ENCODE measurements around the gene ZNF182.
A peak's percentile ranks its signal among the peaks of the same experiment; 100 is the strongest.
"Not testable (repeated sequence)": the region's sequence is repeated elsewhere in the genome, so short reads cannot be mapped to it uniquely, and the experiment has no call there.

Gene ZNF182

GRCh38 chrX:47991263-47992094, 12.3 kb downstream of the ZNF182 start:
- TF ChIP-seq, protein P1, sequence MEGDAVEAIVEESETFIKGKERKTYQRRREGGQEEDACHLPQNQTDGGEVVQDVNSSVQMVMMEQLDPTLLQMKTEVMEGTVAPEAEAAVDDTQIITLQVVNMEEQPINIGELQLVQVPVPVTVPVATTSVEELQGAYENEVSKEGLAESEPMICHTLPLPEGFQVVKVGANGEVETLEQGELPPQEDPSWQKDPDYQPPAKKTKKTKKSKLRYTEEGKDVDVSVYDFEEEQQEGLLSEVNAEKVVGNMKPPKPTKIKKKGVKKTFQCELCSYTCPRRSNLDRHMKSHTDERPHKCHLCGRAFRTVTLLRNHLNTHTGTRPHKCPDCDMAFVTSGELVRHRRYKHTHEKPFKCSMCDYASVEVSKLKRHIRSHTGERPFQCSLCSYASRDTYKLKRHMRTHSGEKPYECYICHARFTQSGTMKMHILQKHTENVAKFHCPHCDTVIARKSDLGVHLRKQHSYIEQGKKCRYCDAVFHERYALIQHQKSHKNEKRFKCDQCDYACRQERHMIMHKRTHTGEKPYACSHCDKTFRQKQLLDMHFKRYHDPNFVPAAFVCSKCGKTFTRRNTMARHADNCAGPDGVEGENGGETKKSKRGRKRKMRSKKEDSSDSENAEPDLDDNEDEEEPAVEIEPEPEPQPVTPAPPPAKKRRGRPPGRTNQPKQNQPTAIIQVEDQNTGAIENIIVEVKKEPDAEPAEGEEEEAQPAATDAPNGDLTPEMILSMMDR (IDR thresholded peaks at IDR 0.05; ENCODE audit: low read depth, low read length, missing control alignments): no peak
- in situ Hi-C loops (cut with HindIII; ENCODE audit: low sequenced_read_pairs): no loop called here
- H3K4me3 ChIP-seq (ENCODE audit: low read depth, low read length): no peak overlapping the region
- peak; percentile 22 for DNase-seq (ENCODE audit: low read depth)

DNA sequence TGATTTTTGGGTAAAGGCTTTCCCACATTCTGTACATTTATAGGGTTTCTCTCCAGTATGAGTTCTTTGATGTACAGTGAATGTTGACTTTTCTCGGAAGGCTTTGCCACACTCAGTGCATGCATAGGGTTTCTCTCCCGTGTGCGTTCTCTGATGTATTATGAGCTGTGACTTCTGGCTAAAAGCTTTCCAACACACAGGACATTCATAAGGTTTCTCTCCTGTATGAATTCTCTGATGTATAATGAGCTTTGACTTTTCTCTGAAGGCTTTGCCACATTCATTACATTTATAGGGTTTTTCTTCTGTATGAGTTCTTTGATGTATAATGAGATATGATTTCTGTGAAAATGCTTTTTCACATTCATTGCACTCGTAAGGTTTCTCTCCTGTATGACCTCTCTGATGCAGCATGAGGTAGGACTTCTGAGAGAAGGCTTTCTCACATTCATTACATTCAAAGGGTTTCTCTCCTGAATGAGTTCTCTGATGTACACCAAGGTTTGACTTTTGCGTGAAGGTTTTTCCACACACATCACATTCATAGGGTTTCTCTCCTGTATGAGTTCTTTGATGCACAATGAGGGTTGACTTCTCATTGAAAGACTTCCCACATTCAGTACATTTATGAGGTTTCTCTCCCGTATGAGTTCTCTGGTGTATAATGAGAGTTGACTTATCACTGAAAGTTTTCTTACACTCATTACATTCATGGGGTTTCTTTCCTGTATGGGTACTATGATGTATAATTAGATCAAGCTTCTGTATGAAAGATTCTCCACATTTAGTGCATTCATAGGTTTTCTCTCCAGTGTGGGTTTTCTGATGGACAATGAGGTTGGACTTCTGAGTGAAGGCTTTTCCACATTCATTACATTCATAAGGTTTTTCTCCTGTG, 27.3 kb downstream of the ZNF182 start:
- no peak for DNase-seq (ENCODE audit: low read depth)
- H3K4me3 ChIP-seq (ENCODE audit: low read depth, low read length): no peak overlapping the region
- in situ Hi-C loops (cut with HindIII; ENCODE audit: low sequenced_read_pairs): no loop called here
- TF ChIP-seq, protein P1 (IDR thresholded peaks at IDR 0.05; ENCODE audit: low read depth, low read length, missing control alignments): no peak

GRCh38 chrX:47973235-47973634, 30.6 kb downstream of the ZNF182 start:
- in situ Hi-C loops (cut with HindIII; ENCODE audit: low sequenced_read_pairs): no loop called here
- TF ChIP-seq, protein P1 (IDR thresholded peaks at IDR 0.05; ENCODE audit: low read depth, low read length, missing control alignments): no peak
- DNase-seq (ENCODE audit: low read depth): no peak

DNA sequence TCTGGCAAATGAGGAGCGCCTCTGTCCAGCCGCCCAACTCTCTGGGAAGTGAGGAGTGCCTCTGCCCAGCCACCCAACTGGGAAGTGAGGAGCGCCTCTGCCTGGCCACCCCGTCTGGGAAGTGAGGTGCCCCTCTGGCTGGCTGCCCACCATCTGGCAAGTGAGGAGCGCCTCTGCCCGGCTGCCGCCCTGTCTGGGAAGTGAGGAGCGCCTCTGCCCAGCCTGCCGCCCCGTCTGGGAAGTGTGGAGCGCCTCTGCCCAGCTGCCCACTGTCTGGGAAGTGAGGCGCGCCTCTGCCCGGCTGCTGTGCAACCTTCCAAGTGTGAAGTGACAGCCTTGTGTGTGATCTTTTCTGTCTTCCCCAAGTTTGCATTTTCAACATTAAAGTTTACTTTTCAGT, 38.3 kb downstream of the ZNF182 start:
- H3K4me3 ChIP-seq (ENCODE audit: low read depth, low read length); in situ Hi-C loops (cut with HindIII; ENCODE audit: low sequenced_read_pairs); DNase-seq (ENCODE audit: low read depth): not testable (repeated sequence)

More at GRCh38 chrX:47973235-47973634, 30.6 kb downstream of the ZNF182 start:
- no peak overlapping the region for H3K4me3 ChIP-seq (ENCODE audit: low read depth, low read length)

- DNase-seq (ENCODE audit: low read depth); H3K4me3 ChIP-seq (ENCODE audit: low read depth, low read length); in situ Hi-C loops (cut with HindIII; ENCODE audit: low sequenced_read_pairs): not testable (repeated sequence)
These were observed 42.0 kb downstream of the ZNF182 start for GRCh38 chrX:47961830-47962229.

DNA sequence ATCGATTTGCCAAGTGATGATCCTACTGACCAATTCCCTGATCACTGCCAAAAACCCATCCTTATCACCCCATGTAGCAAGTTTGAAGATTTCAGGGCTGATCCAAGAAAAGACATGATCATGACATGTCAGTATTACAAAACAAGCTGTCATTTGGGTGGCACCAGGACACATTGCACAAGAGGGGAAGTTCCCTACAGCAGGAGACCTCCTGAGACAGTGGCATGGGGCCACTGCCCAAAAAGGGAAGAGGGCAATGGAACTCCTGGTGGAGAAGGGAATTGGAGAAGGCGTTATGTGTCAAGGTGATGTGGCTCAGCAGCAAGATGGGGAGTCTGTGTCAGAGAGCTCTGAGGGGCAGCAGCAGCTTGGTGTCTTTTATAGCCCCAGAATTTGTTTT, 43.4 kb downstream of the ZNF182 start:
- in situ Hi-C loops (cut with HindIII; ENCODE audit: low sequenced_read_pairs): no loop called here
- DNase-seq (ENCODE audit: low read depth): no peak
- TF ChIP-seq, protein P1 (IDR thresholded peaks at IDR 0.05; ENCODE audit: low read depth, low read length, missing control alignments): no peak
- no peak overlapping the region for H3K4me3 ChIP-seq (ENCODE audit: low read depth, low read length)

DNA sequence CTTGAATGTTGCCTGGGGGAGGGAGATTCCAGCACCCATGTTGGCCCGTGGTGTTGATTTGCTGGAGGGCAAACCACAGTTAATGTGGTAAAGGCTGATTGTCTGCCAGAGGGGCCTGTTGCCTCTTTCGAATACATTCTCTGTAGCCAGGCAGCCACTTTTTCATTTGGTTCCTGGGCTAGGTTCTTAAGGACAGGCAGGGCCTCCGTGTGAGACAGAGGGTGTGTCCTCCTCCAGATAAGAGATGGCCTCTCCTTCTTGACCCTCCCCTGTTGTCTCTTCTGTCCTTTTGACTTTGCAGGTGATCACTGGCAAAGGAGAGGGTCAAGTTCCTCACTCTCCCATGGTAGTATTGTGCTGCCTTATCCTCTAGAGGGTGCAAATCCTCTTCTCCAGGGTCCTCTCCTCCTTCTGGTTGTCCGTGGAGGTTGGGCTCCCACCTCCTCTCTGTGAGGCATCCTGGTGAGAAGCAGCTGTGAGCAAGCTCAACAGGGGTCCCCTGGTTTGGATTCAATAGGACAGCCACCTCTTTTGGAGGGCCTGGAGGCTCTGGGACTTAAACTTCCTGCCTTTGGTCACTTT, 44.9 kb downstream of the ZNF182 start:
- DNase-seq (ENCODE audit: low read depth): no peak
- TF ChIP-seq, protein P1 (IDR thresholded peaks at IDR 0.05; ENCODE audit: low read depth, low read length, missing control alignments): no peak
- in situ Hi-C loops (cut with HindIII; ENCODE audit: low sequenced_read_pairs): no loop called here
- H3K4me3 ChIP-seq (ENCODE audit: low read depth, low read length): no peak overlapping the region

DNA sequence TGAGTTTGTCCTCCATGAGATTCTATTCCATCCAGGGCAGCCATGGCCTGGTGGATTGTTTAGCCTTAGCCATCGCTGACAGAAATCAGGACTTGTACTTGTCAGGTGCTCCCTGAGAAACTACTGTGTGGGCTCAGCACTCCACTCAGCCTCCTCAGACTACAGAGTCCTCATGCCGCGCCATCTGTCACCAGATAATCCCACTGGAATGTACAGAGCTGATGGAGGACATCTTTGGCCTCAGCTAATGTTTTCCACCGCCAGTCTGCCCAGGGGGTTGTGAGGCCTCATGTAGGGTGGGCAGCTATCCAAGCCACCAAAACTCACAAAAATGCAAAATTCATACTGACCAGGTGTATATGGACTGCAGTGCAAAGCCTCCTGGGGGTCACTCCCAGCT, 45.6 kb downstream of the ZNF182 start:
- in situ Hi-C loops (cut with HindIII; ENCODE audit: low sequenced_read_pairs); DNase-seq (ENCODE audit: low read depth); H3K4me3 ChIP-seq (ENCODE audit: low read depth, low read length): not testable (repeated sequence)
